KMS-11 (cell line): ENCODE results near the gene ELAVL1.

Experiments used
- H2AFZ ChIP-seq: fragments of 200-600 bp; sonication (generic); 2 replicates; pipeline ENCODE4 v1.6.1; 2016; ENCODE audit warnings: antibody characterized with exemption, mixed run types, low read depth
- H3K27ac ChIP-seq: fragments of 200-600 bp; sonication (generic); 2 replicates; pipeline ENCODE4 v1.6.1; 2016; ENCODE audit warnings: mild to moderate bottlenecking, mixed run types
- H3K27me3 ChIP-seq: fragments of 200-600 bp; sonication (generic); 2 replicates; pipeline ENCODE4 v1.6.1; 2017; ENCODE audit warnings: mild to moderate bottlenecking, low read depth, mixed run types, moderate library complexity; ENCODE audit not compliant: insufficient read depth
- H3K36me3 ChIP-seq: fragments of 200-600 bp; sonication (generic); 2 replicates; pipeline ENCODE4 v1.6.1; 2017; ENCODE audit warnings: mild to moderate bottlenecking, mixed run types; ENCODE audit not compliant: insufficient read depth
- H3K4me1 ChIP-seq: fragments of 200-600 bp; sonication (generic); 2 replicates; pipeline ENCODE4 v1.6.1; 2016; ENCODE audit warnings: mild to moderate bottlenecking, low read depth, mixed run types; ENCODE audit not compliant: poor library complexity, severe bottlenecking
- H3K4me2 ChIP-seq: fragments of 200-600 bp; sonication (generic); 2 replicates; pipeline ENCODE4 v1.7.0; 2016; ENCODE audit warnings: mild to moderate bottlenecking, mixed run types
- H3K4me3 ChIP-seq: fragments of 200-600 bp; sonication (generic); IDR thresholded peaks from 2 replicates; pipeline ENCODE4 v1.6.1; 2017; ENCODE audit warnings: low read depth, low read length, mixed read lengths; ENCODE audit not compliant: insufficient read depth
- H3K79me2 ChIP-seq: fragments of 200-600 bp; sonication (generic); 2 replicates; pipeline ENCODE4 v1.6.1; 2016; ENCODE audit warnings: low read depth, mixed run types; ENCODE audit not compliant: insufficient read depth
- H3K9ac ChIP-seq: fragments of 200-600 bp; sonication (generic); 2 replicates; pipeline ENCODE4 v1.6.1; 2016; ENCODE audit warnings: mild to moderate bottlenecking, mixed run types
- H4K20me1 ChIP-seq: fragments of 200-600 bp; sonication (generic); 2 replicates; pipeline ENCODE4 v1.6.1; 2016; ENCODE audit warnings: mild to moderate bottlenecking, mixed run types; ENCODE audit not compliant: insufficient read depth
- TF ChIP-seq, protein P1 (sequence below): fragments of 200-600 bp; sonication (generic); conservative IDR thresholded peaks from 2 replicates; pipeline ENCODE4 v1.6.1; 2017; ENCODE audit warnings: low read depth, mild to moderate bottlenecking, antibody characterized with exemption, low read length, moderate library complexity, mixed read lengths

The ELAVL1 gene

GRCh38 chr19:8041531-8041931 lies 36.1 kb upstream of the ELAVL1 start:
- Histone ChIP-seq H3K4me1 (no peaks in the 10 kb centered on the region), H3K36me3 (no peaks in the 10 kb centered on the region), H2AFZ (no peak overlapping the region), H3K27ac (no peak overlapping the region), H3K9ac (no peak overlapping the region), H4K20me1 (no peaks in the 10 kb centered on the region), H3K4me2 (no peak overlapping the region), H3K27me3 (peaks cover 18% of the 10 kb centered on the region), H3K79me2 (no peaks in the 10 kb centered on the region), H3K4me3 (no peak overlapping the region)
- TF ChIP-seq, protein P1, sequence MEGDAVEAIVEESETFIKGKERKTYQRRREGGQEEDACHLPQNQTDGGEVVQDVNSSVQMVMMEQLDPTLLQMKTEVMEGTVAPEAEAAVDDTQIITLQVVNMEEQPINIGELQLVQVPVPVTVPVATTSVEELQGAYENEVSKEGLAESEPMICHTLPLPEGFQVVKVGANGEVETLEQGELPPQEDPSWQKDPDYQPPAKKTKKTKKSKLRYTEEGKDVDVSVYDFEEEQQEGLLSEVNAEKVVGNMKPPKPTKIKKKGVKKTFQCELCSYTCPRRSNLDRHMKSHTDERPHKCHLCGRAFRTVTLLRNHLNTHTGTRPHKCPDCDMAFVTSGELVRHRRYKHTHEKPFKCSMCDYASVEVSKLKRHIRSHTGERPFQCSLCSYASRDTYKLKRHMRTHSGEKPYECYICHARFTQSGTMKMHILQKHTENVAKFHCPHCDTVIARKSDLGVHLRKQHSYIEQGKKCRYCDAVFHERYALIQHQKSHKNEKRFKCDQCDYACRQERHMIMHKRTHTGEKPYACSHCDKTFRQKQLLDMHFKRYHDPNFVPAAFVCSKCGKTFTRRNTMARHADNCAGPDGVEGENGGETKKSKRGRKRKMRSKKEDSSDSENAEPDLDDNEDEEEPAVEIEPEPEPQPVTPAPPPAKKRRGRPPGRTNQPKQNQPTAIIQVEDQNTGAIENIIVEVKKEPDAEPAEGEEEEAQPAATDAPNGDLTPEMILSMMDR, result no peak

DNA sequence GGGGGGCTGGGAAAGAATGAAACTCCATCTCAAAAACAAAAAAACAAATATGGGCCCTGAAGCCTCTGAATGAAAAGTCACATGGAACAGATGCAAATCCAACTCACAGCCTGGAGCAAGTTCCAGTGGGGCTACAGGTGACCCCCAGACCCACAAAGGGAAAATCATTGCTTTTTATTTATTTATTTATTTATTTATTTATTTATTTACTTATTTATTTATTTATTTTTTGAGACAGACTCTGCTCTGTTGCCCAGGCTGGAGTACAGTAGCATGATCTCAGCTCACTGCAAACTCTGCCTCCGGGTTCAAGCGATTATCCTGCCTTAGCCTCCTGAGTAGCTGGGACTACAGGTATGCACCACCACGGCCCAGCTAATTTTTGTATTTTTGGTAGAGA lies 33.8 kb upstream of the ELAVL1 start:
- H3K36me3 ChIP-seq, result no peaks in the 10 kb centered on the region
- no peaks in the 10 kb centered on the region for H4K20me1 ChIP-seq
- H2AFZ ChIP-seq, result no peak overlapping the region
- peaks cover 10% of the 10 kb centered on the region for H3K27me3 ChIP-seq
- TF ChIP-seq, protein P1, result no peak
- no peak overlapping the region for H3K9ac ChIP-seq
- H3K4me3 ChIP-seq, result no peak overlapping the region
- H3K79me2 ChIP-seq, result no peaks in the 10 kb centered on the region
- H3K4me1 ChIP-seq, result no peaks in the 10 kb centered on the region
- H3K4me2 ChIP-seq, result no peak overlapping the region
- H3K27ac ChIP-seq, result no peak overlapping the region

DNA sequence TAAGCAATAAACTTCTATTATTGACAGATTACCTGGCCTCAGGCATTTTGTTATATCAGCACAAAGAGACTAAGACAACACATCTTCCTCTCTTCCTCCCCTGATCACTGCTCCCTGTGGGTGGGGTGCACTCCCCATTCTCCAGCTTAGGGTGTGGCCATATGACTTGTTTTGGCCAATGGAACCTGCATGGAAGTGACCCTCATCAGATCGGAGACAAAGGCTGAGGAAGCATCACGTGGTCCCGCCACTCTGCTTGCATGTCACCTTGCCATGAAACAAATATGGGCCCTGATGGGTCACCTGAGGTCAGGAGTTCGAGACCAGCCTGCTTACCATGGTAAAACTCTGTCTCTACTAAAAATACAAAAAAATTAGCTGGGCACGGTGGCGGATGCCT lies 33.4 kb upstream of the ELAVL1 start:
- no peaks in the 10 kb centered on the region for H3K36me3 ChIP-seq
- no peak overlapping the region for H3K4me2 ChIP-seq
- H3K79me2 ChIP-seq, result no peaks in the 10 kb centered on the region
- no peak overlapping the region for H2AFZ ChIP-seq
- H3K27me3 ChIP-seq, result peaks cover 9% of the 10 kb centered on the region
- no peak overlapping the region for H3K27ac ChIP-seq
- H3K9ac ChIP-seq, result no peak overlapping the region
- TF ChIP-seq, protein P1, result no peak
- H3K4me1 ChIP-seq, result no peaks in the 10 kb centered on the region
- no peaks in the 10 kb centered on the region for H4K20me1 ChIP-seq
- no peak overlapping the region for H3K4me3 ChIP-seq

- H3K4me1 ChIP-seq, result no peaks in the 10 kb centered on the region
- TF ChIP-seq, protein P1, result no peak
- no peaks in the 10 kb centered on the region for H3K79me2 ChIP-seq
Observed at GRCh38 chr19:8036434-8037099, 31.1 kb upstream of the ELAVL1 start.

More at GRCh38 chr19:8036434-8037099, 31.1 kb upstream of the ELAVL1 start:
- Histone ChIP-seq H3K4me3 (no peak overlapping the region), H3K27me3 (peaks cover 24% of the 10 kb centered on the region), H3K4me2 (no peak overlapping the region), H2AFZ (no peak overlapping the region), H3K27ac (no peak overlapping the region), H3K36me3 (no peaks in the 10 kb centered on the region), H4K20me1 (no peaks in the 10 kb centered on the region), H3K9ac (no peak overlapping the region)
